Body of pancreas (tissue), 4 donors: Measurements from ENCODE around the gene TTC31. TPM values are rescaled to one million over a fixed set of nuclear protein-coding genes. Genes with fewer than 3 reads are reported as not detected.

Experiments
- ATAC-seq: fragments of 150-250 bp; one replicate; pipeline ENCODE4 v1.9.1; 2016
- DNase-seq, 4 donors: peaks; one replicate each; pipeline ENCODE4 v3.0.0-alpha.2; 2019
- H3K27ac ChIP-seq, 4 donors: fragments of 200-600 bp; sonication (generic); 1 replicate in 3 of 4; 2 replicates in 1 of 4; pipeline versions ENCODE4 v1.5.1 to v1.6.1; 2016 to 2019; ENCODE audit warnings: mild to moderate bottlenecking in 1 of 4, mixed read lengths in 1 of 4, moderate library complexity in 1 of 4
- H3K27me3 ChIP-seq, 2 donors: fragments of 200-600 bp; sonication (generic); one replicate each; pipeline ENCODE4 v1.6.0; 2016; ENCODE audit warnings: mild to moderate bottlenecking in 1 of 2
- H3K36me3 ChIP-seq, 2 donors: fragments of 200-600 bp; sonication (generic); replicated peaks in 1 of 2; 2 replicates each; pipeline ENCODE4 v1.5.1; 2016; ENCODE audit warnings: low read depth in 2 of 2; ENCODE audit not compliant: insufficient read depth in 1 of 2
- H3K4me1 ChIP-seq: fragments of 200-600 bp; sonication (generic); one replicate; pipeline ENCODE4 v1.6.0; 2016
- H3K4me3 ChIP-seq, 2 donors: fragments of 200-600 bp; sonication (generic); 1 replicate in 1 of 2; 2 replicates in 1 of 2; pipeline ENCODE4 v1.5.1; 2016 to 2019
- H3K9me3 ChIP-seq, 3 donors: fragments of 200-600 bp; sonication (generic); 1 replicate in 2 of 3; 2 replicates in 1 of 3; pipeline ENCODE4 v1.5.1; 2016
- CTCF ChIP-seq, 7 experiments: fragments of 450-650 bp in 4 of 7; fragments of 200-600 bp in 3 of 7; sonication (generic) in 3 of 7; IDR thresholded peaks; one replicate each; pipeline ENCODE4 v1.5.1; 2016 to 2019; ENCODE audit warnings: antibody characterized with exemption in 7 of 7
- POLR2A ChIP-seq, 3 donors: fragments of 450-650 bp; IDR thresholded peaks; one replicate each; pipeline ENCODE4 v1.6.1; 2016; ENCODE audit warnings: antibody characterized with exemption in 3 of 3, mild to moderate bottlenecking in 2 of 3
- WGBS, 2 donors: methylation state at CpG; one replicate each; pipeline ENCODE4 v1.1.5; 2017; 5-methylcytosine and 5-hydroxymethylcytosine counted together
- intact Hi-C: fragments of 100-400 bp; cut with DNase I; formaldehyde crosslinking; loops from one replicate; pipeline ENCODE4 v1.15.1; 2023
- total RNA-seq, 2 donors: library from RNA; depleted of rRNA; stranded (reverse); fragments of >200 nt; gene quantifications; one replicate each; pipeline ENCODE4 v1.1.0, GENCODE V29; 2016

TTC31 gene
- total RNA-seq, 2 donors from 2014 or later = 26.5 to 28.3 TPM

GRCh38 chr2:74486141-74486540 is 3.3 kb downstream of the TTC31 start:
- TF ChIP-seq CTCF (IDR thresholded peaks at IDR 0.05) = no peak
- no peak for TF ChIP-seq POLR2A (IDR thresholded peaks at IDR 0.05)
- no peak for ATAC-seq
- no peaks in the 10 kb centered on the region for H3K9me3 ChIP-seq
- peaks cover 20% of the 10 kb centered on the region for H3K4me1 ChIP-seq
- H3K36me3 ChIP-seq = peaks cover 0 to 7% of the 10 kb centered on the region in 2 donors
- no peak for DNase-seq
- no peaks in the 10 kb centered on the region for H3K27me3 ChIP-seq
- no peak overlapping the region for H3K4me3 ChIP-seq
- WGBS, 2 donors = 68 to 69% methylated on average over 2 of the region's 2 CpGs
- intact Hi-C loops = loop anchor here (5.0 kb wide), 1 partner anchor 91 kb away; no protein-coding TSS in a partner anchor
- H3K27ac ChIP-seq = no peak overlapping the region

GRCh38 chr2:74488643-74489481 is 6.0 kb downstream of the TTC31 start:
- DNase-seq = no peak

DNA sequence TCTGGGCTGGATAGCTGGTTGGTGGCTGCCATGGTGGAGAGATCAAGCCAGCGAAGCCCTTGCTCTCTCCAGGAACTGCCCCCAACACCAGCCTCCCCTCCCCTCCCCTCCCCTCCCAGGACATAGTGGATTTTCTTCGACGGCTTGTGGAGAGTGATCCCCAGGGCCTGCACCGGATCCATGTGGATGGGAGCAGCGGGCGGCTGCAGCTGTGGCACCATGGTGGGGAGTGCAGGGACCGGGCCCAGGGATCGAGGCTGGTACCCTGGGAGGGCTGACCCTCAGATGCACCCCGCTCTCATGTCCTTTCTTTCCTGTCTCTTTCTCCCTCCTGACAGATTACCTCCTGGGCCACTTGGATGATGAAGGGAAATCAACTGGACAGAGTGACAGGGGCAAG is 7.0 kb downstream of the TTC31 start:
- Histone ChIP-seq H3K4me3 (no peak overlapping the region), H3K27ac (no peak overlapping the region), H3K4me1 (no peaks in the 10 kb centered on the region), H3K36me3 (peaks cover 0 to 28% of the 10 kb centered on the region in 2 donors), H3K27me3 (no peaks in the 10 kb centered on the region), H3K9me3 (no peaks in the 10 kb centered on the region)
- ATAC-seq (no peak), DNase-seq (no peak)
- TF ChIP-seq CTCF (IDR thresholded peaks at IDR 0.05) = no peak
- TF ChIP-seq POLR2A (IDR thresholded peaks at IDR 0.05) = no peak
- intact Hi-C loops = loop anchor here (5.0 kb wide), 3 partner anchors 37 to 97 kb away; partner anchors contain the start of genes AUP1, DQX1 and HTRA2
- 94 to 96% methylated on average over 7 to 9 of the region's 9 CpGs for WGBS, 2 donors

More at GRCh38 chr2:74488643-74489481, 6.0 kb downstream of the TTC31 start:
- 84 to 90% methylated on average over 9 of the region's 9 CpGs for WGBS, 2 donors
- H3K9me3 ChIP-seq = no peaks in the 10 kb centered on the region
- TF ChIP-seq CTCF (IDR thresholded peaks at IDR 0.05) (no peak), POLR2A (IDR thresholded peaks at IDR 0.05) (no peak)
- intact Hi-C loops = loop anchor here (5.0 kb wide), 1 partner anchor 88 kb away; no protein-coding TSS in a partner anchor
- peaks cover 3% of the 10 kb centered on the region for H3K4me1 ChIP-seq
- peaks cover 0 to 28% of the 10 kb centered on the region in 2 donors for H3K36me3 ChIP-seq
- H3K4me3 ChIP-seq = no peak overlapping the region
- no peak overlapping the region for H3K27ac ChIP-seq
- H3K27me3 ChIP-seq = no peaks in the 10 kb centered on the region
- no peak for ATAC-seq

GRCh38 chr2:74491648-74492544 is 9.0 kb downstream of the TTC31 start:
- TF ChIP-seq CTCF (IDR thresholded peaks at IDR 0.05) (no peak), POLR2A (IDR thresholded peaks at IDR 0.05) (no peak)
- intact Hi-C loops = loop anchor here (5.0 kb wide), 2 partner anchors 35 to 95 kb away; partner anchors contain the start of genes AUP1, DQX1 and HTRA2
- Histone ChIP-seq H3K4me1 (no peaks in the 10 kb centered on the region), H3K36me3 (peaks cover 0 to 28% of the 10 kb centered on the region in 2 donors), H3K4me3 (no peak overlapping the region), H3K9me3 (no peaks in the 10 kb centered on the region), H3K27me3 (no peaks in the 10 kb centered on the region), H3K27ac (no peak overlapping the region)
- WGBS, 2 donors = 92 to 97% methylated on average over 8 to 12 of the region's 12 CpGs
- DNase-seq (no peak), ATAC-seq (no peak)
